DMS 273 (cell line): ENCODE data around the gene CREG1.

Experiments used
- DNase-seq: peaks from one replicate; lab custom pipeline; 2025; ENCODE audit not compliant: unreplicated experiment; lab: John Stamatoyannopoulos, UW

CREG1 gene

GRCh38 chr1:167532964-167533824, 20.4 kb downstream of the CREG1 start:
- no peak for DNase-seq

- no peak for DNase-seq
Measured at GRCh38 chr1:167532375-167532774, 21.2 kb downstream of the CREG1 start.

- DNase-seq, result peak; percentile 89
Measured at GRCh38 chr1:167529829-167530474, 23.6 kb downstream of the CREG1 start.

- DNase-seq, result no peak
Measured at GRCh38 chr1:167528057-167528728, 25.4 kb downstream of the CREG1 start.

GRCh38 chr1:167526667-167527383, 26.7 kb downstream of the CREG1 start:
- peak; percentile 17 for DNase-seq

- DNase-seq, result no peak
Measured at GRCh38 chr1:167524651-167525050, 28.9 kb downstream of the CREG1 start.

GRCh38 chr1:167522246-167522645, 31.3 kb downstream of the CREG1 start:
- DNase-seq, result no peak

- no peak for DNase-seq
Measured at GRCh38 chr1:167520711-167521206, 32.8 kb downstream of the CREG1 start.

GRCh38 chr1:167518331-167518700, 35.2 kb downstream of the CREG1 start, which contains the start of gene CD247:
Gene CD247, minus strand, starts transcription at chr1:167518529. Its CDS starts 64 bp downstream, at chr1:167518465.
- no peak for DNase-seq

- no peak for DNase-seq
Measured at GRCh38 chr1:167517535-167518330, 35.8 kb downstream of the CREG1 start.

- no peak for DNase-seq
Measured at GRCh38 chr1:167516404-167517388, 36.9 kb downstream of the CREG1 start.

- no peak for DNase-seq
Measured at GRCh38 chr1:167515893-167516321, 37.7 kb downstream of the CREG1 start.

- no peak for DNase-seq
Measured at GRCh38 chr1:167515461-167515860, 38.1 kb downstream of the CREG1 start.

GRCh38 chr1:167514288-167514687, 39.3 kb downstream of the CREG1 start:
- DNase-seq, result no peak

GRCh38 chr1:167512046-167512654, 41.4 kb downstream of the CREG1 start:
- DNase-seq, result no peak

- no peak for DNase-seq
Measured at GRCh38 chr1:167511374-167511986, 42.1 kb downstream of the CREG1 start.

- no peak for DNase-seq
Measured at GRCh38 chr1:167510881-167511280, 42.7 kb downstream of the CREG1 start.

- no peak for DNase-seq
Measured at GRCh38 chr1:167510244-167510643, 43.3 kb downstream of the CREG1 start.
